Type B pancreatic cell (in vitro differentiated cells): ENCODE results near the gene PDE10A. TPM values are rescaled to one million over a fixed set of nuclear protein-coding genes. Genes with fewer than 3 reads are reported as not detected.

Experiments used
- DNase-seq: peaks from one replicate; pipeline ENCODE4 v3.0.0; 2021; ENCODE audit warnings: mixed read lengths; ENCODE audit not compliant: unreplicated experiment; ENCODE audit errors: extremely low spot score
- H3K27ac Mint-ChIP-seq: 2 replicates; pipeline ENCODE4 v1.8.0; 2021; ENCODE audit warnings: mild to moderate bottlenecking, mixed read lengths
- H3K27me3 Mint-ChIP-seq: 2 replicates; pipeline ENCODE4 v1.8.0; 2021; ENCODE audit warnings: mixed read lengths
- H3K36me3 Mint-ChIP-seq: 2 replicates; pipeline ENCODE4 v1.8.0; 2021; ENCODE audit warnings: mixed read lengths
- H3K4me1 Mint-ChIP-seq: one replicate; pipeline ENCODE4 v1.8.0; 2021; ENCODE audit warnings: mixed read lengths; ENCODE audit not compliant: unreplicated experiment
- H3K4me3 Mint-ChIP-seq: 2 replicates; pipeline ENCODE4 v1.8.0; 2021; ENCODE audit warnings: mild to moderate bottlenecking, mixed read lengths
- H3K9me3 Mint-ChIP-seq: 2 replicates; pipeline ENCODE4 v1.8.0; 2021; ENCODE audit warnings: mixed read lengths
- CTCF ChIP-seq: fragments of 200-600 bp; sonication (generic); conservative IDR thresholded peaks from 2 replicates; pipeline ENCODE4 v1.5.0; 2021; ENCODE audit warnings: antibody characterized with exemption, mild to moderate bottlenecking
- total RNA-seq: library from RNA; stranded (reverse); gene quantifications from 2 replicates; pipeline ENCODE4 v1.2.1, GENCODE V29; 2021; ENCODE audit warnings: low replicate concordance

PDE10A gene
- total RNA-seq, 1 donor from 2014 or later: 10.8 TPM

- H3K27ac Mint-ChIP-seq: peak overlapping the region; percentile 35
- DNase-seq: no peak
- peak overlapping the region; percentile 24 for H3K4me3 Mint-ChIP-seq
Observed at GRCh38 chr6:165573671-165574070, 89.4 kb downstream of the PDE10A start.

GRCh38 chr6:165571721-165572132 lies 91.3 kb downstream of the PDE10A start:
- Mint-ChIP-seq H3K4me3 (no peak overlapping the region), H3K27me3 (no peaks in the 10 kb centered on the region), H3K36me3 (no peaks in the 10 kb centered on the region), H3K27ac (no peak overlapping the region), H3K9me3 (no peaks in the 10 kb centered on the region), H3K4me1 (peaks cover 17% of the 10 kb centered on the region)
- TF ChIP-seq CTCF: no peak
- no peak for DNase-seq

More at GRCh38 chr6:165573671-165574070, 89.4 kb downstream of the PDE10A start:
- H3K4me1 Mint-ChIP-seq: peaks cover 17% of the 10 kb centered on the region
- no peaks in the 10 kb centered on the region for H3K27me3 Mint-ChIP-seq
- TF ChIP-seq CTCF: no peak
- H3K36me3 Mint-ChIP-seq: no peaks in the 10 kb centered on the region
- H3K9me3 Mint-ChIP-seq: no peaks in the 10 kb centered on the region

GRCh38 chr6:165571068-165571682 lies 91.9 kb downstream of the PDE10A start:
- H3K27me3 Mint-ChIP-seq: no peaks in the 10 kb centered on the region
- H3K9me3 Mint-ChIP-seq: peaks cover 2% of the 10 kb centered on the region
- H3K4me1 Mint-ChIP-seq: peaks cover 17% of the 10 kb centered on the region
- H3K27ac Mint-ChIP-seq: no peak overlapping the region
- no peak for DNase-seq
- H3K36me3 Mint-ChIP-seq: no peaks in the 10 kb centered on the region
- no peak overlapping the region for H3K4me3 Mint-ChIP-seq
- no peak for TF ChIP-seq CTCF

GRCh38 chr6:165568326-165568725 lies 94.7 kb downstream of the PDE10A start:
- DNase-seq: no peak
- no peak for TF ChIP-seq CTCF
- no peak overlapping the region for H3K27ac Mint-ChIP-seq

GRCh38 chr6:165566088-165566828 lies 96.8 kb downstream of the PDE10A start:
- Mint-ChIP-seq H3K4me3 (no peak overlapping the region), H3K4me1 (peaks cover 2% of the 10 kb centered on the region), H3K27me3 (no peaks in the 10 kb centered on the region), H3K9me3 (peaks cover 7% of the 10 kb centered on the region), H3K27ac (no peak overlapping the region), H3K36me3 (peaks cover 4% of the 10 kb centered on the region)
- DNase-seq: no peak
- TF ChIP-seq CTCF: no peak

More at GRCh38 chr6:165568326-165568725, 94.7 kb downstream of the PDE10A start:
- Mint-ChIP-seq H3K27me3 (no peaks in the 10 kb centered on the region), H3K36me3 (no peaks in the 10 kb centered on the region), H3K9me3 (peaks cover 7% of the 10 kb centered on the region), H3K4me3 (no peak overlapping the region), H3K4me1 (peaks cover 10% of the 10 kb centered on the region)
